Body of pancreas (tissue), 4 donors: ENCODE results near the gene NDUFAF3. TPM values are rescaled to one million over a fixed set of nuclear protein-coding genes. Genes with fewer than 3 reads are reported as not detected.
A peak's percentile ranks its signal among the peaks of the same experiment; 100 is the strongest.

Experiments
- ATAC-seq: fragments of 150-250 bp; one replicate; pipeline ENCODE4 v1.9.1; 2016
- DNase-seq, 4 donors: peaks; one replicate each; pipeline ENCODE4 v3.0.0-alpha.2; 2019
- H3K27ac ChIP-seq, 4 donors: fragments of 200-600 bp; sonication (generic); 1 replicate in 3 of 4; 2 replicates in 1 of 4; pipeline versions ENCODE4 v1.5.1 to v1.6.1; 2016 to 2019; ENCODE audit warnings: mild to moderate bottlenecking in 1 of 4, mixed read lengths in 1 of 4, moderate library complexity in 1 of 4
- H3K27me3 ChIP-seq, 2 donors: fragments of 200-600 bp; sonication (generic); one replicate each; pipeline ENCODE4 v1.6.0; 2016; ENCODE audit warnings: mild to moderate bottlenecking in 1 of 2
- H3K36me3 ChIP-seq, 2 donors: fragments of 200-600 bp; sonication (generic); replicated peaks in 1 of 2; 2 replicates each; pipeline ENCODE4 v1.5.1; 2016; ENCODE audit warnings: low read depth in 2 of 2; ENCODE audit not compliant: insufficient read depth in 1 of 2
- H3K4me1 ChIP-seq: fragments of 200-600 bp; sonication (generic); one replicate; pipeline ENCODE4 v1.6.0; 2016
- H3K4me3 ChIP-seq, 2 donors: fragments of 200-600 bp; sonication (generic); 1 replicate in 1 of 2; 2 replicates in 1 of 2; pipeline ENCODE4 v1.5.1; 2016 to 2019
- H3K9me3 ChIP-seq, 3 donors: fragments of 200-600 bp; sonication (generic); 1 replicate in 2 of 3; 2 replicates in 1 of 3; pipeline ENCODE4 v1.5.1; 2016
- POLR2A ChIP-seq, 3 donors: fragments of 450-650 bp; IDR thresholded peaks; one replicate each; pipeline ENCODE4 v1.6.1; 2016; ENCODE audit warnings: antibody characterized with exemption in 3 of 3, mild to moderate bottlenecking in 2 of 3
- WGBS, 2 donors: methylation state at CpG; one replicate each; pipeline ENCODE4 v1.1.5; 2017; 5-methylcytosine and 5-hydroxymethylcytosine counted together
- intact Hi-C: fragments of 100-400 bp; cut with DNase I; formaldehyde crosslinking; loops from one replicate; pipeline ENCODE4 v1.15.1; 2023
- total RNA-seq, 2 donors: library from RNA; depleted of rRNA; stranded (reverse); fragments of >200 nt; gene quantifications; one replicate each; pipeline ENCODE4 v1.1.0, GENCODE V29; 2016
- TF ChIP-seq, protein P1 (sequence below), 7 experiments: fragments of 450-650 bp in 4 of 7; fragments of 200-600 bp in 3 of 7; sonication (generic) in 3 of 7; IDR thresholded peaks; one replicate each; pipeline ENCODE4 v1.5.1; 2016 to 2019; ENCODE audit warnings: antibody characterized with exemption in 7 of 7

The NDUFAF3 gene
- total RNA-seq, 2 donors from 2014 or later = 25.7 to 55.0 TPM

GRCh38 chr3:49015072-49015471 lies 6.8 kb upstream of the NDUFAF3 start:
- intact Hi-C loops = no loop called here
- Histone ChIP-seq H3K4me1 (peaks cover 58% of the 10 kb centered on the region), H3K27me3 (no peaks in the 10 kb centered on the region), H3K36me3 (peaks cover 0 to 14% of the 10 kb centered on the region in 2 donors), H3K9me3 (no peaks in the 10 kb centered on the region), H3K27ac (no peak overlapping the region), H3K4me3 (no peak overlapping the region)
- ATAC-seq = no peak
- WGBS, 2 donors = 74 to 85% methylated on average over 7 to 8 of the region's 8 CpGs
- TF ChIP-seq, protein P1, sequence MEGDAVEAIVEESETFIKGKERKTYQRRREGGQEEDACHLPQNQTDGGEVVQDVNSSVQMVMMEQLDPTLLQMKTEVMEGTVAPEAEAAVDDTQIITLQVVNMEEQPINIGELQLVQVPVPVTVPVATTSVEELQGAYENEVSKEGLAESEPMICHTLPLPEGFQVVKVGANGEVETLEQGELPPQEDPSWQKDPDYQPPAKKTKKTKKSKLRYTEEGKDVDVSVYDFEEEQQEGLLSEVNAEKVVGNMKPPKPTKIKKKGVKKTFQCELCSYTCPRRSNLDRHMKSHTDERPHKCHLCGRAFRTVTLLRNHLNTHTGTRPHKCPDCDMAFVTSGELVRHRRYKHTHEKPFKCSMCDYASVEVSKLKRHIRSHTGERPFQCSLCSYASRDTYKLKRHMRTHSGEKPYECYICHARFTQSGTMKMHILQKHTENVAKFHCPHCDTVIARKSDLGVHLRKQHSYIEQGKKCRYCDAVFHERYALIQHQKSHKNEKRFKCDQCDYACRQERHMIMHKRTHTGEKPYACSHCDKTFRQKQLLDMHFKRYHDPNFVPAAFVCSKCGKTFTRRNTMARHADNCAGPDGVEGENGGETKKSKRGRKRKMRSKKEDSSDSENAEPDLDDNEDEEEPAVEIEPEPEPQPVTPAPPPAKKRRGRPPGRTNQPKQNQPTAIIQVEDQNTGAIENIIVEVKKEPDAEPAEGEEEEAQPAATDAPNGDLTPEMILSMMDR (IDR thresholded peaks at IDR 0.05) = no peak
- TF ChIP-seq POLR2A (IDR thresholded peaks at IDR 0.05) = no peak
- DNase-seq = no peak

DNA sequence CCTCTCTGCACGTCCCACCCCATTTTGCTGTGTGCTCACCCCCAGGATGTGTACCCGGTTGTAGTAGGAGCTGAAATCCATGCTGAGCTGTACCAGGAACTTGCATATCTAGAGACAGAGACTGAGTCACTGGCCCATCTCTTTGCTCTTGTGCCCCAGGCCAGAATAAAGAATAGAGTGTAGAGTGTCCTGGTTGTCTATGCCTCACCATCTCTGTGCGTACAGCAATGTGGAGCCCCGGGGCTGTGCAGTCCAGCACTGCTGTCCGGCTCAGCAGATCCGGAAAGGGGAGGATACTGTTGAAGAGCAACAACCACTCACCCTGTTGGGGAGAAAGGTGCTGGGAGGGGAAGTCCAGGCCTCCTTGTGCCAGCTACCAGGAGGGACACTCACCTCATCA lies 6.2 kb upstream of the NDUFAF3 start:
- H3K36me3 ChIP-seq = peaks cover 0 to 14% of the 10 kb centered on the region in 2 donors
- intact Hi-C loops = no loop called here
- TF ChIP-seq, protein P1 (IDR thresholded peaks at IDR 0.05) = no peak
- no peak for TF ChIP-seq POLR2A (IDR thresholded peaks at IDR 0.05)
- no peaks in the 10 kb centered on the region for H3K27me3 ChIP-seq
- no peak for DNase-seq
- H3K4me1 ChIP-seq = peaks cover 64% of the 10 kb centered on the region
- no peak overlapping the region for H3K27ac ChIP-seq
- 80 to 86% methylated on average over 6 of the region's 6 CpGs for WGBS, 2 donors
- H3K9me3 ChIP-seq = no peaks in the 10 kb centered on the region
- no peak overlapping the region for H3K4me3 ChIP-seq
- no peak for ATAC-seq

- intact Hi-C loops = no loop called here
- H3K36me3 ChIP-seq = peaks cover 0 to 14% of the 10 kb centered on the region in 2 donors
- H3K27ac ChIP-seq = peak overlapping the region in 1 of 4 donors; percentile 87
- no peaks in the 10 kb centered on the region for H3K9me3 ChIP-seq
- no peak overlapping the region for H3K4me3 ChIP-seq
- peaks cover 59% of the 10 kb centered on the region for H3K4me1 ChIP-seq
- TF ChIP-seq, protein P1 (IDR thresholded peaks at IDR 0.05) = no peak
- no peaks in the 10 kb centered on the region for H3K27me3 ChIP-seq
- WGBS, 2 donors = 74 to 85% methylated on average over 4 to 6 of the region's 6 CpGs
- DNase-seq = no peak
- no peak for ATAC-seq
These were observed 5.3 kb upstream of the NDUFAF3 start for GRCh38 chr3:49016414-49017228.

DNA sequence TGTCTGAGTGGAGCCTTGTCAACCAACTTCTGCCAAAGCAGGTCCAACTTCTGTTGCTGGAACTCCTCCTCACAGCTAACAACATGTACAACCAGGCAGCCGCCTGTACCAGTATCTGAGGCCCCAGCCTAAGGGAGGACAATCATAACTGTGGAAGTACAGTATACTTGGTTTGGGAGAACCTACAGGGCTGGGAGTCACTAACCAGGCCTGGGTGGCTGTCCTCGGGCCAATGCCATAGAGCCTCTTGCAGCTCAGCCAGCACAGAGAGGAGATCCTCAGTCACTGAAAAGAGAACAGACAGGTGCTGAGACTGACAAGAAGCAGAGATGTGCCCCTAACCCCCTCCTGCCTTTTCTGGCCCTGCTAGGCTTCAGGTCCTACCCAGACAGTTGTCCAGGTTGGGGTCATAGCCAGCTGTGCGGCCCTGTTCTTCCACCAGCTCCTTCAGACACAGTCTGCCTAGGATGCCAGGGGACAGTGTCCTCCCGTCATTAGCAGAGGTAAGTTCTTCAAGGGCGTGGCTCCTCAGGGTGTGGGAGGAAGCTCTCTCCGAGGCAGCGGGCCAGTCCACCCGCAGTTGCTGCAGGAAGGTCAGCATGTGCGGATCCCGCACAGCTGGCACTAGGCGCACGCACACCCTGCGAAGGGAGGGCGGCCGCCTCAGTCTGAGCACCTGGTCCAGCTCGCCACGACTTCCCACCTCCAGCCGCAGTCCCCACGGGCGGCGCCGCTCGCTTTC lies 4.5 kb upstream of the NDUFAF3 start:
- peaks cover 52% of the 10 kb centered on the region for H3K4me1 ChIP-seq

More for the DNA sequence above, 4.5 kb upstream of the NDUFAF3 start:
- peaks cover 0 to 14% of the 10 kb centered on the region in 2 donors for H3K36me3 ChIP-seq
- H3K4me3 ChIP-seq = peak overlapping the region; percentile 75 to 86
- WGBS, 2 donors = 5 to 16% methylated on average over 8 to 23 of the region's 23 CpGs
- peak overlapping the region; percentile 62 to 87 (median 72) for H3K27ac ChIP-seq
- H3K27me3 ChIP-seq = no peaks in the 10 kb centered on the region
- no peaks in the 10 kb centered on the region for H3K9me3 ChIP-seq
- DNase-seq (peak in 1 of 4 donors; percentile 17), ATAC-seq (no peak)
- TF ChIP-seq POLR2A (IDR thresholded peaks at IDR 0.05) = no peak
- TF ChIP-seq, protein P1 (IDR thresholded peaks at IDR 0.05) = no peak
- intact Hi-C loops = no loop called here
